Erythroblast (primary cell): Measurements from ENCODE around the gene NEK5.
"Not testable (repeated sequence)": the region's sequence is repeated elsewhere in the genome, so short reads cannot be mapped to it uniquely, and the experiment has no call there.

Source experiments
- GATA1 ChIP-seq: IDR thresholded peaks from 2 replicates; pipeline ENCODE4 v1.6.1; 2011; ENCODE audit warnings: low read depth, mild to moderate bottlenecking, control low read depth, low read length, moderate library complexity
- POLR2A ChIP-seq: IDR thresholded peaks from 2 replicates; pipeline ENCODE4 v1.6.1; 2011; ENCODE audit warnings: mild to moderate bottlenecking, low read length

- not testable (repeated sequence) for TF ChIP-seq POLR2A, GATA1
Observed at GRCh38 chr13:52171686-52172085, 42.8 kb upstream of the NEK5 start.
